ENCODE measurements around the gene GOLGA8B. TPM values are rescaled to one million over a fixed set of nuclear protein-coding genes. Genes with fewer than 3 reads are reported as not detected.
"Not testable (repeated sequence)": the region's sequence is repeated elsewhere in the genome, so short reads cannot be mapped to it uniquely, and the experiment has no call there.

Gene GOLGA8B
- total RNA-seq, 1 donor from 2014 or later, result 262 TPM

GRCh38 chr15:34597316-34597715 lies 13.9 kb upstream of the GOLGA8B start:
- intact Hi-C loops (cut with micrococcal nuclease), result no loop called here

- intact Hi-C loops (cut with micrococcal nuclease), result no loop called here
Measured at GRCh38 chr15:34594361-34594760, 10.9 kb upstream of the GOLGA8B start.

GRCh38 chr15:34591306-34591705 lies 7.9 kb upstream of the GOLGA8B start:
- intact Hi-C loops (cut with micrococcal nuclease), result no loop called here

- intact Hi-C loops (cut with micrococcal nuclease), result loop anchor here (1.0 to 5.0 kb wide), 2 partner anchors 245 to 486 kb away; partner anchors contain the start of genes EMC7, NOP10, NUTM1 and PGBD4
Measured at GRCh38 chr15:34588046-34588674, 4.7 kb upstream of the GOLGA8B start.

- intact Hi-C loops (cut with micrococcal nuclease), result loop anchor here (5.0 kb wide), 1 partner anchor 484 kb away; the partner anchor contains the start of genes EMC7 and PGBD4
Measured at GRCh38 chr15:34585966-34586365, 2.5 kb upstream of the GOLGA8B start.

GRCh38 chr15:34584996-34585395 lies 1.5 kb upstream of the GOLGA8B start:
- intact Hi-C loops (cut with micrococcal nuclease), result loop anchor here (5.0 kb wide), 3 partner anchors 248 to 548 kb away; partner anchors contain the start of genes AVEN, EMC7, PGBD4 and SLC12A6

GRCh38 chr15:34584330-34584668 lies 848 bp upstream of the GOLGA8B start:
- intact Hi-C loops (cut with micrococcal nuclease), result loop anchor here (5.0 kb wide), 2 partner anchors 247 to 547 kb away; partner anchors contain the start of genes AVEN and SLC12A6

- intact Hi-C loops (cut with micrococcal nuclease), result loop anchor here (2.0 to 5.0 kb wide), 4 partner anchors 68 to 545 kb away; partner anchors contain the start of genes AVEN and SLC12A6
Measured at GRCh38 chr15:34582461-34583371, 735 bp downstream of the GOLGA8B start.

GRCh38 chr15:34581687-34582460 lies 1.6 kb downstream of the GOLGA8B start:
- intact Hi-C loops (cut with micrococcal nuclease), result loop anchor here (2.0 to 5.0 kb wide), 4 partner anchors 67 to 545 kb away; partner anchors contain the start of genes AVEN and SLC12A6

- intact Hi-C loops (cut with micrococcal nuclease), result loop anchor here (5.0 kb wide), 2 partner anchors 244 to 544 kb away; partner anchors contain the start of genes AVEN and SLC12A6
Measured at GRCh38 chr15:34581043-34581365, 2.4 kb downstream of the GOLGA8B start.

GRCh38 chr15:34580251-34581042 lies 3.0 kb downstream of the GOLGA8B start:
- intact Hi-C loops (cut with micrococcal nuclease), result loop anchor here (5.0 kb wide), 2 partner anchors 243 to 543 kb away; partner anchors contain the start of genes AVEN and SLC12A6

GRCh38 chr15:34578283-34578674 lies 5.2 kb downstream of the GOLGA8B start:
- intact Hi-C loops (cut with micrococcal nuclease), result no loop called here

- intact Hi-C loops (cut with micrococcal nuclease), result not testable (repeated sequence)
Measured at GRCh38 chr15:34577658-34578282, 5.7 kb downstream of the GOLGA8B start.

GRCh38 chr15:34575035-34575434 lies 8.4 kb downstream of the GOLGA8B start:
- intact Hi-C loops (cut with micrococcal nuclease), result not testable (repeated sequence)

GRCh38 chr15:34572921-34573320 lies 10.5 kb downstream of the GOLGA8B start:
- intact Hi-C loops (cut with micrococcal nuclease), result not testable (repeated sequence)

- intact Hi-C loops (cut with micrococcal nuclease), result not testable (repeated sequence)
Measured at GRCh38 chr15:34572019-34572641, 11.3 kb downstream of the GOLGA8B start.

GRCh38 chr15:34569670-34570396 lies 13.6 kb downstream of the GOLGA8B start:
- intact Hi-C loops (cut with micrococcal nuclease), result not testable (repeated sequence)

GRCh38 chr15:34567174-34567573 lies 16.3 kb downstream of the GOLGA8B start:
- intact Hi-C loops (cut with micrococcal nuclease), result not testable (repeated sequence)

GRCh38 chr15:34564711-34565110 lies 18.7 kb downstream of the GOLGA8B start:
- intact Hi-C loops (cut with micrococcal nuclease), result not testable (repeated sequence)

All from T-helper 2 cell treated with Interferon-gamma antibody and Interleukin-4, amounts not matched to agents 100 ng/mL and 5 ng/mL, for 36 hours (primary cell).